HepG2 (cell line): ENCODE results near the gene GPC2.

ENCODE experiments used
- FOXM1 ChIP-seq: sonication (generic); formaldehyde crosslinking; IDR thresholded peaks from 2 replicates; pipeline ENCODE4 v1.5.0; 2020; ENCODE audit warnings: missing genetic modification reagents
- NFE2L2 ChIP-seq: fragments of 150-350 bp; IDR thresholded peaks from 2 replicates; pipeline ENCODE4 v1.6.1; 2014; ENCODE audit warnings: low read length
- POLR2A ChIP-seq, 2 experiments: IDR thresholded peaks; 2 replicates each; pipeline ENCODE4 v1.6.1; 2011; ENCODE audit warnings: low read depth in 2 of 2, low read length in 2 of 2, mild to moderate bottlenecking in 1 of 2, moderate library complexity in 1 of 2; ENCODE audit not compliant: insufficient read depth in 1 of 2
- POLR2G ChIP-seq: fragments of 200-400 bp; formaldehyde crosslinking; IDR thresholded peaks from 2 replicates; pipeline ENCODE4 v1.6.1; 2018; ENCODE audit warnings: mild to moderate bottlenecking, low read depth, low read length, moderate library complexity
- PTBP1 ChIP-seq: fragments of 200-400 bp; formaldehyde crosslinking; IDR thresholded peaks from 2 replicates; pipeline ENCODE4 v1.6.1; 2018; ENCODE audit warnings: low read length, low read depth; ENCODE audit not compliant: poor library complexity, severe bottlenecking

DNA sequence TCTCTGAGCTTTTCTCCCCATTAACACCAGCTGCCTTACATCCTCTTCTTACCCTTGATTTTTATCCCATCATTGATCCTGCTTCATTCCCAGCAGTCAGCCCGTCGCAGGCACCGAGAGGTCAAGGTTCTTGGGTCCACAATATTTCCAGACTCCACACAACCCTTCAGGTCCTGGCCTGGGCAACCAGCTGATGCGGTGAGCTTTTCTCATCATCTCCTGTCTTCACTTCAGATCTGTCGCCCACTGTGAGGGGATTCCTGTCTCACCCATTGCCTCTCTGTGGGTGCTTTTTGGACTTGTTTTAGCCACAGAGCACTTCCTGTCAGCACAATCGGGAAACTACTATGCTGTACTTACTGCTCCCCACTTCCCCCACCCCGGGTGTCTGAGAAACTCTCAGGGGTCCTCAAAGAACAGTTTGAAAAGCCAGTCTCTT is 34.2 kb upstream of the GPC2 start:
- TF ChIP-seq POLR2A (IDR thresholded peaks at IDR 0.05; ENCODE audit: insufficient read depth in 1 of 2, low read depth in 2 of 2, low read length in 2 of 2) (no peak), FOXM1 (CRISPR knock-in tag) (no peak), POLR2G (no peak), PTBP1 (no peak), NFE2L2 (no peak)
